ENCODE results near the gene KRTAP10-4.
"Not testable (repeated sequence)": the region's sequence is repeated elsewhere in the genome, so short reads cannot be mapped to it uniquely, and the experiment has no call there.

KRTAP10-4 gene

GRCh38 chr21:44534688-44535087 is 38.8 kb upstream of the KRTAP10-4 start:
- no peak for DNase-seq

- no peak for DNase-seq
Measured at GRCh38 chr21:44535963-44536362, 37.6 kb upstream of the KRTAP10-4 start.

DNA sequence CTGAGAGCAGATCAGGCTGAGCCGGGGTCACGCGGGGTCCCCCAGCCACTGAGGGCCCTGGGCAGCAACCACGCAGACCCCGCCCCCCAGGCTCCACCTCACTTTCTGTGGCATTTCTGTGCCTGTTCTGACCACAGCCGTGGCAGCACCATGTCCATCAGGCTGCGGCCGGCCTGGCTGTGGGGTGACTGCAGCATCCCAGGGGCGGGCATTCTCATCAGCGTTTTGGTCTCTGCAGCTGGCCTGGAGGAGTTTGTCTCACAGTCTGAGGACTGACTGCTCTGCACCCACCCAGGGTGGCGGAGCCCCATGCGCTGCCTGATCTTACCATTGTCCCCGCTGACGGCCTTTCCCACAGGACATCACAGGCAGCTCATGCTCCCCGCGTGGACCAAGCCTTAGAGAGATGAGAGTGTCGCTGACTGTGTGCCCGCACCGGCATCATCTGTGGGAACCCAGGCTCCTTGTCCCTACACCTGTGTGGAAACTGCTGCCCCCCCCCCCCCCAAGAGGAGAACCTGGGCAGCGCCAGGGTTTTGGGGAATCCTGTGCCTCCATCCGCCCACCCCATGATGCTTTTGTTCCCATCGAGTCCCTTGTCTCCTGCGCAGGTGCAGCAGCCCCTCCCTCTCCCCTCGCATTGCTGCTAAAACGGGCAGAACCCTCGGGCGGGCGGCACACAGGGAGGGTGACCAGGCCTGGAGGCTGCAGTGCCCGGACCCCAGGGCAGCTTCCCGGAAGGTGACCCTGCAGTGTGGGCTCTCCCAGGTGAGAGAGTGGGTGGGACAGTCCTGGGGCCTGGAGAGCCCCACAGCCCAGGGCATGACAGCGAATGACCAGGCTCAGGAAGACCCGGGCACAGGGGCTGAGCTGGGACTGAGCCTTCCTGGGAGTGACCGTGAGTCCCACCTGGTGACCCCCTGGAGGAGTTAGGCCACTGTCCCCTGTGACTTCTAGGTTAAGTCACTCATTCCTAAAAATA is 35.3 kb upstream of the KRTAP10-4 start:
- no peak for DNase-seq

- DNase-seq = no peak
Measured at GRCh38 chr21:44539046-44539445, 34.5 kb upstream of the KRTAP10-4 start.

DNA sequence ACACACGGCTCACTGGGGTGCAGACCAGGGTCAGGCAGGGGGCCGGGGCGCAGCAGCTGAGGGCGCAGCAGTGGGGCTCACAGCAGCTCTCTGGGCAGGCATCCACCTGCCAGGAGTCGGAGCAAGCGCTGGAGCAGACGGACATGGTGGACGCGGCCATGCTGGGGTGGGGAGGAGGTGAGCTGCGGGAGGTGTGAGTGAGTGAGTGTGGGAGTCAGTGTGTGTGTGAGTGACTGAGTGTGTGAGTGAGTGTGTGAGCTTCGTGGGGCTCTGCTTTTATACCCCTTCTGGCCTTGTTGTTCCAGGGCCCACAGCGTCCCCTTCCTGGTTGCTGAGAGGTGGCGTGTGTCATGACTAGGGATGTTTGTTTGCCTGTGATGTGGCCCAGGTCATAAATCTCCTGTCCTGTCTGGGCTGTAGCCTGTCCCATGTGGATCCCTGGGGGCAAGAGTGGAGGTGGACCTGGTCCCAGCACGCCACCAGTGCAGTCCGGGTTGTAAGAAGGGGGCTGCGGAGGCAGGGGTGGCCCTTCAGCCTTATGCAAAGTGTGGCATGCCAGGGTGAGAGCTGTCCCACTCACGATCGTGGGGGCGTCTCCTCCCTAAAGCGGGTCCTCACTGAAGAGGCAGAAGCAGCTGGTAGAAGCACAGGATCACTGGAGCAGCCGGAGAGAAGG is 33.4 kb upstream of the KRTAP10-4 start, which contains the start of gene KRTAP10-1:
Gene KRTAP10-1, minus strand, starts transcription at position 205 of the 676 bp plus-strand sequence. Its CDS starts 45 bp downstream, at position 160.
- no peak for DNase-seq

DNA sequence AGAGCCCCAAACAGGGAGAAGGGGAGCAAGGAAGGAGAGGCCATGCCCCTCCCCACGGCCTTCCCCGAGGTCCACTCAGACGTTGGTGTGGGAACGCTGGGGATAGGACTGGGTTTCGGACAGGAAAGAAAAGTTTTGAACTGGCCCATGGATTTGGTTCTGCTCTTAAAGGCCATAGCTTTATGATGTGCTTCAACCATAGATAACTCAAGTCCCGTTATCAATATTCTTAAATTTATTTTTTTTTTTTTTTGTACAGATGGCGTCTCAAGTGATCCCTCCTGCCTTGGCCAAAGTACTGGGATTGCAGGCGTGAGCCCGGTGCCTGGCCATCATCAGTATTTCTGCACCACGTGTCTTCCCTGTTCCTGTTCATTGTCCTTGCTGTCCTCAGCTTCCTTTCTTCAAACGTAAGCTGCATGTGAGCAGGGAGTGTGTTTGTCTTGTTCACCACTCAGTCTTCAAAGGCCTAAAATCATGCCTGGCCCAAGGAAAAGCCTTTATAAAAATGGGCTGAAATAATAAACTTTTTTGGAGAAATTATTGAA is 32.7 kb upstream of the KRTAP10-4 start:
- DNase-seq = no peak

DNA sequence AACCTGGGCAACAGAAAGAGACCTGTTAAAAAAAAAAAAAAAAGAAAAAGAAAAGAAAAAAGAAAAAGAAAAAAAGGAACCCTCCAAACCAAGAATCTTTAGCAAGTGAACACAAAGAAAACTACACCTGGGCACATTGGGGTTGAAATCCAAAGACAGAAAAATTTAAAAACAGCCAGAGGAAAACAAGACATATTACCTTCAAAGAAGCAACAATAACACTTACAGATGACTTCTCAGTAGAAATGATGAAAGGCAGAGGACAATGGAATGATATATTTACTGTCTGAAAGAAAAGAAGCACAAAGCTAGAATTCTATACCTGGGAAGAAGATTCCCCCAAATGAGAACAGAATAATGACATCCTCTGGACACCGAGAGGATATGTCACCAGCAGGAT is 30.8 kb upstream of the KRTAP10-4 start:
- no peak for DNase-seq

- no peak for DNase-seq
Measured at GRCh38 chr21:44544566-44544965, 29.0 kb upstream of the KRTAP10-4 start.

- DNase-seq = no peak
Measured at GRCh38 chr21:44547656-44548331, 25.7 kb upstream of the KRTAP10-4 start.

GRCh38 chr21:44548381-44548780 is 25.1 kb upstream of the KRTAP10-4 start:
- DNase-seq = no peak

DNA sequence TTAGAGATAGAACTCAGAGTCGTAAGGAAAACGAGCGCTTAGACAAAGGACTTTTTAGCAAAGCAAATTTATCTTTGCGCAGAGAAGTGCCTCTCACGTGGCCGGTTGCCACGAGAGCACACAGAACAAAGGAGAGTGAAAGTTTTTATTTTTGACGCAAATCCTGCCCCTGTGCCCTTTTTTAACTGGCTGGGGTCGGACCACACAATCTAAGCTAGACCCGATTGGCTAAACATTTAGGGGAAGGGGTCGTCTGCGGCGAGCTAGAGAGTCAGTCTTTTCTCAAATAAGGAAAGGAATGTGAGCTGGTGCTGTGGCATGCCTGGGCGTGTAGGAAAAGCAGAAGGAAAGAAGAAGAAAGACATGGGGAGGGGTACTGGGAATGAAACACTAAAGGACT is 24.6 kb upstream of the KRTAP10-4 start:
- DNase-seq = no peak

GRCh38 chr21:44549525-44550211 is 23.9 kb upstream of the KRTAP10-4 start:
- no peak for DNase-seq

GRCh38 chr21:44550285-44550684 is 23.2 kb upstream of the KRTAP10-4 start:
- not testable (repeated sequence) for DNase-seq

DNA sequence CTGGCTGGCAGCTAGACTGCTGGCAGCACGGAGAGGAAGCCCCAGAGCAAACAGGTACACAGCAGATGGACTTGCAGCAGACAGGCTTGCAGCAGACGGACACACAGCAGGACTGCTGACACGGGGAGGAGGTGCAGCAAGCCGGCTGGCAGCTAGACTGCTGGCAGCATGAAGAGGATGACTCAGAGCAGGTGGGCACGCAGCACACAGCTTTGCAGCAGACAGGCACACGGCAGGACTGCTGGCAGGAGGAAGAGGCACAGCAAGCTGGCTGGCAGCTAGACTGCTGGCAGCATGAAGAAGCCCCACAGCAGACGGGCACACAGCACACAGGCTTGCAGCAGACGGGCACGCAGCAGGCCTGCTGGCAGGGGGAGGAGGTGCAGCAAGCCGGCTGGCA is 22.7 kb upstream of the KRTAP10-4 start:
- DNase-seq = no peak

GRCh38 chr21:44551340-44551961 is 22.1 kb upstream of the KRTAP10-4 start, which contains the start of gene KRTAP10-2:
Gene KRTAP10-2 (minus strand): TSS chr21:44551505. CDS start chr21:44551458, 47 bp downstream.
- no peak for DNase-seq

DNA sequence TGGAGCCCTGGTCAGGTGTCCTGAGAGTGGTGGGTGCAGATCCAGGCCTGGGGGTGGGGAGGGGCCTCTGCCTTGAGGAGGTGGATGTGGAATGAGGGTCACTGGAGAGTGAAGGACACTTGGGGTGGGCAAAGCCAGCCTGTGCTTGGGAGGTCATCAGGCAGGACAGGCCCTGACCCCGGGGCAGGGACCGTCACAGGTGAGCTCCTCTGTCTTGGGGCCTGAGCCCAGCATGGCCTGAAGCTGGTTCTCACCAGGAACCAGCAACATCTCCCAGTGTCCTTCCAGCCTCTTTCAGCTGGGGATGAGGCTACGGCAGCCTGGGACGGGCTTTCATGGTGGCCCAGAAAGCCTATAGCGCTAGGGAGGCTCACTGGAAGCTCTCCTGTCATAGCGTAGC is 21.4 kb upstream of the KRTAP10-4 start:
- DNase-seq = no peak

DNA sequence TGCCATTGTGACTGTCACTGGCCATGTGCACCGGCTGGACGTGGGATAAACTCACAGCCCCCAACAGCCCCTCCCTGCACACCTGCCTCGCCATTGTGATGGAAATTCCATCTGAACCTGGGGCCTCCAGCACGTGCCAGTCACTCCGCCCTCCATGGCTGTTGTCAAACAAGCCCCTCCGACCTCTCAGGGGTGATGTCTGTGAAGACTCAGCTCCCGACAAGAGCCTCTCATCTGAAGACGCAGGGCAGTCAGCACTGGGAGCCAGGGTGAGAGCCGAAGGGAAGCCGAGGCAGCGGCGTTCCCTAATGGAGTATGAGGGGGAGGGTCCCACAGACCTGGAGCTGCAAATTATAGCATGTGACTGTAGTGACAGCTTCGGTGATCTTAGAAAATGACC is 20.8 kb upstream of the KRTAP10-4 start:
- no peak for DNase-seq

- no peak for DNase-seq
Measured at GRCh38 chr21:44555200-44555875, 18.2 kb upstream of the KRTAP10-4 start.

DNA sequence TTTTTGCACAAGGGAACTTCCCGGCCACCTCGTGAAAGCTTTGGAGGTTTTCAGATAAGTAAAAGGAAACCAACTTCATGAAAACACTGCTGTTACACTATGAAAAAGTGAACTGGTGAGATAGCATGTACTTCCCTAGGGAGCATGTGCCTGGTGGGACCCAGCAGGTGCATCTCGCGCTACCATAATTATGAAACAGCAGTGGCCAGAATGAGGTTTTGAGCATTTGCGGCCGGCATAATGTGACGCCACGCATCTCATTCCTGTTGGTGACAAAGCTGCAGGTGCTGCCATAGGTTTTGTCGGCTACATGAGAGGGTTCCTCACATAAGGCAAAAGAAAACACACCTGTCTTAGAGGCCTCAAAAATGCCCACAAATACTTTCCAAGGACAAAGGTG is 16.6 kb upstream of the KRTAP10-4 start:
- DNase-seq = no peak

GRCh38 chr21:44557491-44558328 is 15.8 kb upstream of the KRTAP10-4 start:
- DNase-seq = no peak
